IMR-90 (cell line): ENCODE results near the gene GATA5. TPM values are rescaled to one million over a fixed set of nuclear protein-coding genes. Genes with fewer than 3 reads are reported as not detected.

Source experiments
- ATAC-seq: fragments of 200-7000 bp; cut with Tn5 transposase; 2 replicates; pipeline ENCODE4 v1.9.1; 2020; ENCODE audit warnings: low read depth, mild to moderate bottlenecking, moderate library complexity
- BruUV-seq: library from RNA; stranded (reverse); fragments of 400-500 nt; replicated peaks from 2 replicates; lab custom pipeline; 2021; lab: Mats Ljungman, UMichigan
- CTCF ChIA-PET: fragments of 300-600 bp; formaldehyde crosslinking; extraction: SDS; loops from one replicate; lab custom pipeline; 2021; ENCODE audit warnings: antibody characterized with exemption; lab: Yijun Ruan, JAX
- POLR2A ChIA-PET: fragments of 300-600 bp; sonication (Branson Sonifier 250); formaldehyde crosslinking; loops from one replicate; lab custom pipeline; 2022; ENCODE audit warnings: antibody characterized with exemption; ENCODE audit not compliant: unreplicated experiment; lab: Charles Lee
- DNase-seq: peaks from one replicate; pipeline ENCODE4 v3.0.0; 2013
- H2AFZ ChIP-seq: replicated peaks from 2 replicates; pipeline ENCODE3; 2013; ENCODE audit warnings: low read length, mild to moderate bottlenecking; ENCODE audit not compliant: poor library complexity
- H2AK5ac ChIP-seq: 2 replicates; pipeline ENCODE4 v1.6.1; 2013; ENCODE audit warnings: low read depth, low read length, inconsistent platforms
- H2AK9ac ChIP-seq: replicated peaks from 2 replicates; pipeline ENCODE3; 2013; ENCODE audit warnings: mild to moderate bottlenecking, low read depth, low read length, moderate library complexity; ENCODE audit not compliant: poor library complexity
- H2BK120ac ChIP-seq: 2 replicates; pipeline ENCODE4 v1.6.1; 2013; ENCODE audit warnings: low read depth, low read length, inconsistent platforms
- H2BK15ac ChIP-seq: 3 replicates; pipeline ENCODE4 v1.6.1; 2013; ENCODE audit warnings: low read depth, low read length, inconsistent platforms
- H2BK20ac ChIP-seq: 2 replicates; pipeline ENCODE4 v1.6.1; 2013; ENCODE audit warnings: low read depth, mild to moderate bottlenecking, inconsistent platforms, low read length, moderate library complexity
- H2BK5ac ChIP-seq: 2 replicates; pipeline ENCODE4 v1.6.1; 2013; ENCODE audit warnings: mild to moderate bottlenecking, low read depth, low read length, inconsistent platforms; ENCODE audit not compliant: poor library complexity, severe bottlenecking
- H3K14ac ChIP-seq: replicated peaks from 2 replicates; pipeline ENCODE4 v1.6.1; 2013; ENCODE audit warnings: low read depth, low read length, inconsistent platforms
- H3K18ac ChIP-seq: 2 replicates; pipeline ENCODE4 v1.6.1; 2013; ENCODE audit warnings: low read depth, low read length, control low read depth
- H3K23ac ChIP-seq: 2 replicates; pipeline ENCODE4 v1.6.1; 2013; ENCODE audit warnings: low read depth, low read length, inconsistent platforms
- H3K27ac ChIP-seq: 2 replicates; pipeline ENCODE4 v1.5.1; 2013; ENCODE audit warnings: mild to moderate bottlenecking, control low read depth, low read length; ENCODE audit not compliant: insufficient read depth
- H3K27me3 ChIP-seq: 2 replicates; pipeline ENCODE4 v1.6.1; 2013; ENCODE audit warnings: low read length; ENCODE audit not compliant: control insufficient read depth, insufficient read depth
- H3K36me3 ChIP-seq: 2 replicates; pipeline ENCODE4 v1.6.1; 2013; ENCODE audit warnings: low read length, mixed read lengths; ENCODE audit not compliant: control insufficient read depth, insufficient read depth
- H3K4ac ChIP-seq: 2 replicates; pipeline ENCODE4 v1.6.1; 2013; ENCODE audit warnings: low read depth, low read length, inconsistent platforms
- H3K4me1 ChIP-seq: 2 replicates; pipeline ENCODE4 v1.6.1; 2013; ENCODE audit warnings: low read length, mixed read lengths; ENCODE audit not compliant: control insufficient read depth, insufficient read depth
- H3K4me2 ChIP-seq: 2 replicates; pipeline ENCODE4 v1.6.1; 2013; ENCODE audit warnings: low read depth, mild to moderate bottlenecking, control low read depth, low read length, moderate library complexity
- H3K4me3 ChIP-seq: 2 replicates; pipeline ENCODE4 v1.5.1; 2013; ENCODE audit warnings: low read depth, mild to moderate bottlenecking, control low read depth, low read length, moderate library complexity; ENCODE audit not compliant: insufficient read depth
- H3K56ac ChIP-seq: 2 replicates; pipeline ENCODE4 v1.6.1; 2013; ENCODE audit warnings: low read length, inconsistent platforms; ENCODE audit not compliant: insufficient read depth; ENCODE audit errors: extremely low read depth
- H3K79me1 ChIP-seq, 2 experiments: 2 replicates each; pipeline ENCODE4 v1.6.1; 2013; ENCODE audit warnings: low read length in 2 of 2, inconsistent platforms in 1 of 2, low read depth in 1 of 2
- H3K9ac ChIP-seq: 2 replicates; pipeline ENCODE4 v1.6.1; 2013; ENCODE audit warnings: low read depth, low read length, control low read depth
- H3K9me1 ChIP-seq: 2 replicates; pipeline ENCODE4 v1.6.1; 2013; ENCODE audit warnings: low read length, inconsistent platforms; ENCODE audit not compliant: insufficient read depth
- H3K9me3 ChIP-seq: 2 replicates; pipeline ENCODE4 v1.6.1; 2013; ENCODE audit warnings: low read length; ENCODE audit not compliant: control insufficient read depth, insufficient read depth
- H4K20me1 ChIP-seq: 2 replicates; pipeline ENCODE4 v1.6.1; 2013; ENCODE audit warnings: low read length, inconsistent platforms; ENCODE audit not compliant: insufficient read depth
- H4K5ac ChIP-seq: 2 replicates; pipeline ENCODE4 v1.6.1; 2013; ENCODE audit warnings: mild to moderate bottlenecking, low read depth, low read length, control low read depth
- H4K8ac ChIP-seq, 2 experiments: 2 replicates each; pipeline ENCODE4 v1.6.1; 2013; ENCODE audit warnings: low read depth in 2 of 2, low read length in 2 of 2, control low read depth in 1 of 2, inconsistent platforms in 1 of 2
- H4K91ac ChIP-seq: 2 replicates; pipeline ENCODE4 v1.6.1; 2013; ENCODE audit warnings: low read depth, low read length, inconsistent platforms; ENCODE audit not compliant: insufficient read depth
- BHLHE40 ChIP-seq: fragments of 150-350 bp; IDR thresholded peaks from 2 replicates; pipeline ENCODE4 v1.6.1; 2016; ENCODE audit warnings: mild to moderate bottlenecking, low read depth, low read length
- CEBPB ChIP-seq: IDR thresholded peaks from 2 replicates; pipeline ENCODE4 v1.6.1; 2012; ENCODE audit warnings: low read depth, low read length, improper control_type of control experiment
- CHD1 ChIP-seq: IDR thresholded peaks from 2 replicates; pipeline ENCODE4 v1.6.1; 2012; ENCODE audit warnings: low read depth, low read length, improper control_type of control experiment
- CTCF ChIP-seq: conservative IDR thresholded peaks from 2 replicates; pipeline ENCODE4 v1.5.1; 2012; ENCODE audit warnings: mild to moderate bottlenecking, low read depth, low read length, improper control_type of control experiment
- ELK1 ChIP-seq: fragments of 150-350 bp; IDR thresholded peaks from 2 replicates; pipeline ENCODE4 v1.6.1; 2016; ENCODE audit warnings: low read depth, mild to moderate bottlenecking, low read length, moderate library complexity, borderline replicate concordance
- FOS ChIP-seq: fragments of 150-350 bp; IDR thresholded peaks from 2 replicates; pipeline ENCODE4 v1.6.1; 2016; ENCODE audit warnings: low read depth, low read length
- MAFK ChIP-seq: IDR thresholded peaks from 2 replicates; pipeline ENCODE4 v1.6.1; 2012; ENCODE audit warnings: low read depth, low read length, improper control_type of control experiment
- MAZ ChIP-seq: IDR thresholded peaks from 2 replicates; pipeline ENCODE4 v1.6.1; 2012; ENCODE audit warnings: low read depth, mild to moderate bottlenecking, low read length, improper control_type of control experiment, moderate library complexity, borderline replicate concordance
- NFE2L2 ChIP-seq: fragments of 150-350 bp; IDR thresholded peaks from 2 replicates; pipeline ENCODE4 v1.6.1; 2016; ENCODE audit warnings: low read depth, mild to moderate bottlenecking, low read length
- RAD21 ChIP-seq: IDR thresholded peaks from 2 replicates; pipeline ENCODE4 v1.6.1; 2012; ENCODE audit warnings: low read length, improper control_type of control experiment
- RCOR1 ChIP-seq: IDR thresholded peaks from 2 replicates; pipeline ENCODE4 v1.6.1; 2012; ENCODE audit warnings: mild to moderate bottlenecking, low read length, improper control_type of control experiment; ENCODE audit not compliant: insufficient replicate concordance
- RFX5 ChIP-seq: IDR thresholded peaks from 2 replicates; pipeline ENCODE4 v1.8.0; 2012; ENCODE audit warnings: low read depth, mild to moderate bottlenecking, low read length, moderate library complexity
- SMC3 ChIP-seq: fragments of 150-350 bp; IDR thresholded peaks from 2 replicates; pipeline ENCODE4 v1.6.1; 2016; ENCODE audit warnings: low read depth, mild to moderate bottlenecking, antibody characterized with exemption, low read length, moderate library complexity
- USF2 ChIP-seq: fragments of 150-350 bp; IDR thresholded peaks from 2 replicates; pipeline ENCODE4 v1.6.1; 2017; ENCODE audit warnings: mild to moderate bottlenecking, antibody characterized with exemption, low read length, low read depth
- WGBS, 2 experiments: methylation state at CpG; one replicate each; pipeline versions ENCODE4 v1.1.5 to v1.1.7; 2013; ENCODE audit warnings: missing lambda C conversion rate in 2 of 2; ENCODE audit not compliant: insufficient read length in 1 of 2; ENCODE audit errors: extremely low coverage in 2 of 2; 5-methylcytosine and 5-hydroxymethylcytosine counted together
- dilution Hi-C: fragments of 300-500 bp; cut with HindIII; formaldehyde crosslinking; loops from one replicate; pipeline ENCODE4 v1.14.3; 2018; ENCODE audit warnings: low sequenced_read_pairs; ENCODE audit not compliant: unreplicated experiment
- in situ Hi-C: fragments of 300-500 bp; cut with MboI; formaldehyde crosslinking; loops from 3 replicates; pipeline ENCODE4 v1.14.3; 2019; ENCODE audit warnings: low sequenced_read_pairs, inconsistent platforms, mixed read lengths
- intact Hi-C: fragments of 100-400 bp; cut with micrococcal nuclease; formaldehyde crosslinking; loops from 2 replicates; pipeline ENCODE4 v1.10.0; 2022
- polyA plus RNA-seq, 3 experiments: library from polyadenylated mRNA; depleted of rRNA; stranded (reverse); fragments of >200 nt; gene quantifications; 2 replicates each; pipeline ENCODE4 v1.2.3, GENCODE V29; 2012; ENCODE audit warnings: low replicate concordance in 1 of 3
- total RNA-seq: library from RNA; depleted of rRNA; stranded (reverse); fragments of >200 nt; gene quantifications from 2 replicates; pipeline ENCODE4 v1.2.3, GENCODE V29; 2012

Gene GATA5
- total and polyA plus RNA-seq, 2 of the 4 experiments (the other 2 are of a cell fraction): not detected

GRCh38 chr20:62424249-62425107 lies 51.3 kb downstream of the GATA5 start:
- CTCF ChIA-PET: no interaction called here
- WGBS, 2 experiments: 73% methylated on average over 12 of the region's 23 CpGs; no CpG with 5 or more reads in 1 of the 2 experiments
- intact Hi-C loops: no loop called here
- TF ChIP-seq FOS (no peak), NFE2L2 (no peak), MAZ (no peak), RFX5 (no peak), BHLHE40 (no peak), CEBPB (no peak), USF2 (no peak), CHD1 (no peak), CTCF (no peak), ELK1 (no peak), RAD21 (no peak), SMC3 (no peak), RCOR1 (no peak), MAFK (no peak)

More at GRCh38 chr20:62424249-62425107, 51.3 kb downstream of the GATA5 start:
- Histone ChIP-seq H3K4me1 (no peaks in the 10 kb centered on the region), H3K79me1 (no peaks in the 10 kb centered on the region), H2AFZ (no peak overlapping the region), H2AK5ac (no peak overlapping the region), H3K9me3 (no peaks in the 10 kb centered on the region), H3K4me3 (no peak overlapping the region), H3K23ac (no peak overlapping the region), H4K20me1 (no peaks in the 10 kb centered on the region; the same call in 1 of the 2 replicates), H4K91ac (no peak overlapping the region), H3K27ac (no peak overlapping the region), H3K36me3 (no peaks in the 10 kb centered on the region), H2AK9ac (no peak overlapping the region), H4K8ac (no peak overlapping the region), H3K18ac (no peak overlapping the region), H3K27me3 (peaks cover 21% of the 10 kb centered on the region; the same call in 1 of the 2 replicates), H2BK20ac (no peak overlapping the region), H2BK120ac (no peak overlapping the region), H3K4ac (no peak overlapping the region), H3K56ac (no peak overlapping the region), H3K14ac (no peak overlapping the region), H3K9me1 (peaks cover 6% of the 10 kb centered on the region; the same call in 1 of the 2 replicates), H2BK5ac (no peak overlapping the region), H2BK15ac (no peak overlapping the region), H3K4me2 (no peak overlapping the region), H4K5ac (no peak overlapping the region), H3K9ac (no peak overlapping the region)
- POLR2A ChIA-PET: no interaction called here
- ATAC-seq: no peak
- dilution Hi-C loops (no loop called here), in situ Hi-C loops (no loop called here)
- no peak for DNase-seq
- no TSS peak for BruUV-seq
